HUES6 (cell line): Measurements from ENCODE around the gene GPC3.

Source experiments
- H3K27ac ChIP-seq: 2 replicates; pipeline ENCODE4 v1.7.0; 2013; ENCODE audit warnings: low read depth, mild to moderate bottlenecking, low read length, inconsistent platforms
- H3K27me3 ChIP-seq: 2 replicates; pipeline ENCODE4 v1.6.1; 2013; ENCODE audit warnings: low read length; ENCODE audit not compliant: control insufficient read depth, insufficient read depth
- H3K36me3 ChIP-seq: 2 replicates; pipeline ENCODE4 v1.6.1; 2013; ENCODE audit warnings: low read length; ENCODE audit not compliant: control insufficient read depth, insufficient read depth
- H3K4me1 ChIP-seq: 2 replicates; pipeline ENCODE4 v1.6.1; 2013; ENCODE audit warnings: low read length; ENCODE audit not compliant: control insufficient read depth, insufficient read depth
- H3K4me3 ChIP-seq: 2 replicates; pipeline ENCODE4 v1.5.1; 2013; ENCODE audit warnings: low read depth, low read length
- H3K9ac ChIP-seq: one replicate; pipeline ENCODE4 v1.6.1; 2013; ENCODE audit warnings: mild to moderate bottlenecking, low read length
- H3K9me3 ChIP-seq: 2 replicates; pipeline ENCODE4 v1.6.1; 2013; ENCODE audit warnings: low read depth, low read length; ENCODE audit not compliant: control insufficient read depth, insufficient read depth

GPC3 gene

GRCh38 chrX:133650239-133650638 is 335.2 kb downstream of the GPC3 start:
- Histone ChIP-seq H3K9me3 (no peaks in the 10 kb centered on the region), H3K9ac (no peak overlapping the region), H3K4me1 (peaks cover 20% of the 10 kb centered on the region), H3K36me3 (no peaks in the 10 kb centered on the region), H3K27me3 (no peaks in the 10 kb centered on the region), H3K4me3 (no peak overlapping the region), H3K27ac (peak overlapping the region; percentile 6; the same call in 1 of the 2 replicates)

GRCh38 chrX:133649651-133650050 is 335.7 kb downstream of the GPC3 start:
- no peaks in the 10 kb centered on the region for H3K27me3 ChIP-seq
- no peaks in the 10 kb centered on the region for H3K36me3 ChIP-seq
- no peak overlapping the region for H3K27ac ChIP-seq
- no peak overlapping the region for H3K9ac ChIP-seq
- no peaks in the 10 kb centered on the region for H3K9me3 ChIP-seq
- no peak overlapping the region for H3K4me3 ChIP-seq
- peaks cover 20% of the 10 kb centered on the region for H3K4me1 ChIP-seq

GRCh38 chrX:133648594-133648993 is 336.8 kb downstream of the GPC3 start:
- no peak overlapping the region; the same call in 1 of the 2 replicates for H3K27ac ChIP-seq
- no peaks in the 10 kb centered on the region for H3K36me3 ChIP-seq
- no peaks in the 10 kb centered on the region for H3K27me3 ChIP-seq
- no peak overlapping the region for H3K9ac ChIP-seq
- peaks cover 20% of the 10 kb centered on the region for H3K4me1 ChIP-seq
- no peaks in the 10 kb centered on the region for H3K9me3 ChIP-seq
- no peak overlapping the region for H3K4me3 ChIP-seq

- Histone ChIP-seq H3K4me1 (peaks cover 30% of the 10 kb centered on the region), H3K4me3 (no peak overlapping the region), H3K9ac (no peak overlapping the region), H3K36me3 (no peaks in the 10 kb centered on the region), H3K27me3 (no peaks in the 10 kb centered on the region; the same call in 1 of the 2 replicates), H3K9me3 (no peaks in the 10 kb centered on the region), H3K27ac (no peak overlapping the region)
Observed at GRCh38 chrX:133646719-133647116, 338.7 kb downstream of the GPC3 start.

GRCh38 chrX:133645977-133646718 is 339.2 kb downstream of the GPC3 start:
- H3K27ac ChIP-seq = no peak overlapping the region
- H3K27me3 ChIP-seq = no peaks in the 10 kb centered on the region; the same call in 1 of the 2 replicates
- H3K4me1 ChIP-seq = peaks cover 30% of the 10 kb centered on the region
- no peaks in the 10 kb centered on the region for H3K36me3 ChIP-seq
- H3K4me3 ChIP-seq = no peak overlapping the region
- no peaks in the 10 kb centered on the region for H3K9me3 ChIP-seq
- H3K9ac ChIP-seq = no peak overlapping the region

- Histone ChIP-seq H3K27ac (no peak overlapping the region), H3K27me3 (no peaks in the 10 kb centered on the region; the same call in 1 of the 2 replicates), H3K36me3 (no peaks in the 10 kb centered on the region), H3K4me1 (peaks cover 37% of the 10 kb centered on the region), H3K4me3 (no peak overlapping the region), H3K9ac (no peak overlapping the region), H3K9me3 (no peaks in the 10 kb centered on the region)
Observed at GRCh38 chrX:133645256-133645655, 340.1 kb downstream of the GPC3 start.

- Histone ChIP-seq H3K4me3 (0 out of 2 replicates have a peak overlapping the region, but pooled peaks have one; percentile 7), H3K36me3 (no peaks in the 10 kb centered on the region), H3K27ac (peak overlapping the region; percentile 71), H3K9ac (peak overlapping the region; percentile 41), H3K27me3 (no peaks in the 10 kb centered on the region; the same call in 1 of the 2 replicates), H3K9me3 (no peaks in the 10 kb centered on the region), H3K4me1 (peaks cover 32% of the 10 kb centered on the region)
Observed at GRCh38 chrX:133640161-133641015, 345.0 kb downstream of the GPC3 start.

- H3K4me3 ChIP-seq = 0 out of 2 replicates have a peak overlapping the region, but pooled peaks have one; percentile 7
- H3K27ac ChIP-seq = peak overlapping the region; percentile 71
- peaks cover 32% of the 10 kb centered on the region for H3K4me1 ChIP-seq
- H3K36me3 ChIP-seq = no peaks in the 10 kb centered on the region
- no peaks in the 10 kb centered on the region; the same call in 1 of the 2 replicates for H3K27me3 ChIP-seq
- H3K9ac ChIP-seq = peak overlapping the region; percentile 41
- H3K9me3 ChIP-seq = no peaks in the 10 kb centered on the region
Observed at GRCh38 chrX:133639726-133640125, 345.7 kb downstream of the GPC3 start.

GRCh38 chrX:133638285-133638684 is 347.1 kb downstream of the GPC3 start:
- H3K9ac ChIP-seq = no peak overlapping the region
- no peaks in the 10 kb centered on the region; the same call in 1 of the 2 replicates for H3K27me3 ChIP-seq
- no peak overlapping the region for H3K27ac ChIP-seq
- peaks cover 32% of the 10 kb centered on the region for H3K4me1 ChIP-seq
- no peaks in the 10 kb centered on the region for H3K36me3 ChIP-seq
- H3K9me3 ChIP-seq = no peaks in the 10 kb centered on the region
- no peak overlapping the region for H3K4me3 ChIP-seq

GRCh38 chrX:133637765-133638164 is 347.6 kb downstream of the GPC3 start:
- Histone ChIP-seq H3K4me1 (peaks cover 28% of the 10 kb centered on the region), H3K9ac (no peak overlapping the region), H3K4me3 (no peak overlapping the region), H3K9me3 (no peaks in the 10 kb centered on the region), H3K36me3 (no peaks in the 10 kb centered on the region), H3K27me3 (no peaks in the 10 kb centered on the region), H3K27ac (no peak overlapping the region)

GRCh38 chrX:133636009-133636408 is 349.4 kb downstream of the GPC3 start:
- H3K9ac ChIP-seq = no peak overlapping the region
- H3K27me3 ChIP-seq = no peaks in the 10 kb centered on the region
- no peak overlapping the region for H3K27ac ChIP-seq
- H3K9me3 ChIP-seq = no peaks in the 10 kb centered on the region
- H3K4me3 ChIP-seq = no peak overlapping the region
- no peaks in the 10 kb centered on the region for H3K36me3 ChIP-seq
- H3K4me1 ChIP-seq = peaks cover 22% of the 10 kb centered on the region
